HG03045 (cell line): ENCODE data around the gene DUXB.

ENCODE experiments used
- ATAC-seq: cut with Tn5 transposase; IDR thresholded peaks from one replicate; pipeline ENCODE4 v1.9.1; 2021; ENCODE audit warnings: mild to moderate bottlenecking, moderate library complexity; ENCODE audit not compliant: unreplicated experiment

Gene DUXB

GRCh38 chr16:75660726-75661302 is 40.4 kb downstream of the DUXB start:
- ATAC-seq: no peak

GRCh38 chr16:75660321-75660720 is 40.9 kb downstream of the DUXB start:
- no peak for ATAC-seq

GRCh38 chr16:75658175-75658574 is 43.1 kb downstream of the DUXB start:
- no peak for ATAC-seq

- ATAC-seq: no peak
Observed at GRCh38 chr16:75653922-75654321, 47.3 kb downstream of the DUXB start.

- ATAC-seq: peak; percentile 41
Observed at GRCh38 chr16:75648265-75649076, 52.8 kb downstream of the DUXB start.

- peak; percentile 89 for ATAC-seq
Observed at GRCh38 chr16:75647492-75648264, 53.6 kb downstream of the DUXB start, which contains the start of the genes KARS1 and TERF2IP. TSS of gene KARS1 (minus strand) at chr16:75647665. CDS start at chr16:75647639, 26 bp downstream. TSS of gene TERF2IP (plus strand) at chr16:75647773. CDS start at chr16:75647883, 110 bp downstream.

- ATAC-seq: peak; percentile 25
Observed at GRCh38 chr16:75647112-75647491, 54.2 kb downstream of the DUXB start.

- ATAC-seq: no peak
Observed at GRCh38 chr16:75644240-75645012, 56.8 kb downstream of the DUXB start.
